Activated naive CD8-positive, alpha-beta T cell treated with anti-CD3 and anti-CD28 coated beads, Interleukin-2, amount 50 U/mL, for 24 hours (primary cell): ENCODE measurements around the gene ETNK1.
"Not testable (repeated sequence)": the region's sequence is repeated elsewhere in the genome, so short reads cannot be mapped to it uniquely, and the experiment has no call there.

Experiments used
- ATAC-seq: fragments of 150-1000 bp; cut with Tn5 transposase; one replicate; pipeline ENCODE4 v1.10.0; 2021
- DNase-seq: peaks from one replicate; pipeline ENCODE4 v3.0.0; 2021
- H3K27ac Mint-ChIP-seq: one replicate; pipeline ENCODE4 v1.8.0; 2021; ENCODE audit warnings: mild to moderate bottlenecking, mixed read lengths
- H3K27me3 Mint-ChIP-seq: one replicate; pipeline ENCODE4 v1.8.0; 2021; ENCODE audit warnings: mixed read lengths
- H3K36me3 Mint-ChIP-seq: one replicate; pipeline ENCODE4 v1.8.0; 2021; ENCODE audit warnings: low read depth, mixed read lengths
- H3K4me1 Mint-ChIP-seq: one replicate; pipeline ENCODE4 v1.8.0; 2021; ENCODE audit warnings: mixed read lengths
- H3K4me3 Mint-ChIP-seq: one replicate; pipeline ENCODE4 v1.8.0; 2021; ENCODE audit warnings: mild to moderate bottlenecking, moderate library complexity, mixed read lengths
- H3K9me3 Mint-ChIP-seq: one replicate; pipeline ENCODE4 v1.8.0; 2021; ENCODE audit warnings: mixed read lengths

Gene ETNK1, protein sequence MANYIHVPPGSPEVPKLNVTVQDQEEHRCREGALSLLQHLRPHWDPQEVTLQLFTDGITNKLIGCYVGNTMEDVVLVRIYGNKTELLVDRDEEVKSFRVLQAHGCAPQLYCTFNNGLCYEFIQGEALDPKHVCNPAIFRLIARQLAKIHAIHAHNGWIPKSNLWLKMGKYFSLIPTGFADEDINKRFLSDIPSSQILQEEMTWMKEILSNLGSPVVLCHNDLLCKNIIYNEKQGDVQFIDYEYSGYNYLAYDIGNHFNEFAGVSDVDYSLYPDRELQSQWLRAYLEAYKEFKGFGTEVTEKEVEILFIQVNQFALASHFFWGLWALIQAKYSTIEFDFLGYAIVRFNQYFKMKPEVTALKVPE

DNA sequence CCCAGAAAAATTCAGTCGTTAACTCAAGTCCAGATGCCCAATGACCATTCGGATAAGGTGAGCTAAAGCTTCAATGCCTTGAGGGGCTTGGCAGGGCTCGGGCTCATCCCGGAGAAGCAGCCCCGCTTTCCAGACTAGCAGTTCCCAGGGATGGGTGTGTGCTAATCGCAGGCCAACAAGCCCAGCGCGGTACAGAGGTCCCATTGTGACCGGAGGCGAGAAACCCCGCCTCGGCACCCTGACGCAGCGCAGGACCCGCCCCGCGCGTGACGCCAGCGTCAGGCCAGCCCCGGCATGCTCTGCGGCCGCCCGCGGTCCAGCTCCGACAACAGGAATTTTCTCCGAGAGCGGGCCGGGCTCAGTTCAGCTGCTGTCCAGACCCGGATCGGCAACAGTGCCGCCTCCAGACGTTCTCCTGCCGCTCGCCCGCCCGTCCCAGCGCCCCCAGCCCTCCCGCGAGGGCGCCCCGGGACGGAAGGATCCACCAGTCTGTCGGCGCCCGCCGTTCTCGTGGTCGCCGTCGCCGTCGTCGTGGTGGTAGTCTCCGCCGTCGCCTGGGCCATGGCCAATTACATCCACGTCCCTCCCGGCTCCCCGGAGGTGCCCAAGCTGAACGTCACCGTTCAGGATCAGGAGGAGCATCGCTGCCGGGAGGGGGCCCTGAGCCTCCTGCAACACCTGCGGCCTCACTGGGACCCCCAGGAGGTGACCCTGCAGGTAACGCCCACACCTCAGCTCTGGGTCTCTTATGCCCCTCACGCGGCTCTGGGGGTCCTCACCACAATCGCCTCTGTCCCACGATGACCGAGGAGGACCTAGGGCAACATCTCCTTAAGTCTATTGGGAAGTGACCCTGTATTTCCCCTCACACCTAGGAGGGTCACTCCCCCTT is at the start of gene ETNK1:
TSS of gene ETNK1 (plus strand) at position 302 of the 892 bp plus-strand sequence. CDS start at position 562, 260 bp downstream.
- Mint-ChIP-seq H3K4me1 (peaks cover 42% of the 10 kb centered on the region), H3K27ac (peak within 1 kb of the TSS; percentile 92), H3K27me3 (peaks cover 12% of the 10 kb centered on the region), H3K9me3 (no peaks in the 10 kb centered on the region), H3K36me3 (peaks cover 7% of the 10 kb centered on the region), H3K4me3 (peak within 1 kb of the TSS; percentile 97)
- ATAC-seq (peak; percentile 99), DNase-seq (peak; percentile 92)

DNA sequence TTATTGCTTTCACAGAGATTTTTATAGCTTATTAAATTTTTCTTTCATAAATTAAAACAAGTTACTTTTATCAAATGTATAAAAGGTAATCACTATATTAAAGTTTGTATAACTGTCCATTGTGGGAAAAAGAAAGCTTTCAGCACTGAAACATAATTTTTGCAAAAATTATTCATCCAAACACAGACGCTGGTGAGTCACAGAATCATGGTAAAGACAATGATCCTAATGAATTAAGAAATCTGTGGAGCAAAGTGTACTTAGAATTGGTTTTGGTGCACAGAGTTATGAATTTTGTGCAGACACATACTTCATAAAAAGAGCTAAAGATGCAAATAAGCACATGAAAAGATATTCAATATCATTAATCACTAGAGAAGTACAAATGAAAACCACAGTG is 48.9 kb upstream of the ETNK1 start:
- no peaks in the 10 kb centered on the region for H3K27me3 Mint-ChIP-seq

DNA sequence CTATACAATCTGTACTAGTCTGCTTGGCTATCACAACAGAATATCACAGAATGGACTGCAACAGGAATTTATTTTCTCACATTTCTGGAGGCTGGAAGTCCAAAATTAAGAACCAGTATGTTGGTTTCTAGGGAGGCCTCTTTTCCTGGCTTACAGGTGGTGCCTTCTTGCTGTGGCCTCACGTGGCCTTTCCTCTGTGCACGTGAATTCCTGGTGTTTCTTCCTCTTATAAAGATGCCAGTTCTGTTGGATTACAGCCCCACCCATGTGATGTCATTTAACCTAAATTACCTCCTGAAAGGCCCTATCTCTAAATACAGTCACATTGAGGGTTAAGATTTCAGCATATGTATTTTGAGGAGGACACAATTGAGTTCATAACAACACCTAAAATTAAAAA is 48.5 kb upstream of the ETNK1 start:
- H3K4me3 Mint-ChIP-seq = no peak overlapping the region
- DNase-seq = no peak

More for the DNA sequence above, 48.9 kb upstream of the ETNK1 start:
- DNase-seq (no peak), ATAC-seq (no peak)
- no peak overlapping the region for H3K4me3 Mint-ChIP-seq
- H3K27ac Mint-ChIP-seq = no peak overlapping the region
- H3K36me3 Mint-ChIP-seq = no peaks in the 10 kb centered on the region
- H3K9me3 Mint-ChIP-seq = no peaks in the 10 kb centered on the region
- no peaks in the 10 kb centered on the region for H3K4me1 Mint-ChIP-seq

DNA sequence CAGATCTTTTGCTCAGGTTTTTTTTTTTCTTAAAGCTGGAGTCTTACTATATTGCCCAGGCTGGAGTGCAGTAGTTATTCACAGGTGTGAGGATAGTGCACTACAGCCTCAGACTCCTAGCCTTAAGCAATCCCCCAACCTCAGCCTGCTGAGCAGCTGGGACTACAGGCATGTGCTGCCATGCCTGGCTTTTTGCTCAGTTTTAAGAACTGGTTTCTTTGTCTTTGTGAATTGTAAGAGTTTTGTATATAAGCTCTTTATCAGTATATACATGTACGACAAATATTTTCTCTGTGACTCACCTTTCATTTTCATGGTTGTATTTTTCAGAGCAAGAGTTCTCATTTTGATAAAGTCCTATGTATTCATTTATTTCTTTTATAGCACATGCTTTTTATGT is 47.3 kb upstream of the ETNK1 start:
- Mint-ChIP-seq H3K4me3 (no peak overlapping the region), H3K27ac (no peak overlapping the region), H3K36me3 (no peaks in the 10 kb centered on the region), H3K4me1 (no peaks in the 10 kb centered on the region), H3K27me3 (no peaks in the 10 kb centered on the region), H3K9me3 (no peaks in the 10 kb centered on the region)
- DNase-seq = no peak
- no peak for ATAC-seq

More for the DNA sequence above, 48.5 kb upstream of the ETNK1 start:
- no peak for ATAC-seq
- Mint-ChIP-seq H3K4me1 (no peaks in the 10 kb centered on the region), H3K27ac (no peak overlapping the region), H3K27me3 (no peaks in the 10 kb centered on the region), H3K36me3 (no peaks in the 10 kb centered on the region), H3K9me3 (no peaks in the 10 kb centered on the region)

DNA sequence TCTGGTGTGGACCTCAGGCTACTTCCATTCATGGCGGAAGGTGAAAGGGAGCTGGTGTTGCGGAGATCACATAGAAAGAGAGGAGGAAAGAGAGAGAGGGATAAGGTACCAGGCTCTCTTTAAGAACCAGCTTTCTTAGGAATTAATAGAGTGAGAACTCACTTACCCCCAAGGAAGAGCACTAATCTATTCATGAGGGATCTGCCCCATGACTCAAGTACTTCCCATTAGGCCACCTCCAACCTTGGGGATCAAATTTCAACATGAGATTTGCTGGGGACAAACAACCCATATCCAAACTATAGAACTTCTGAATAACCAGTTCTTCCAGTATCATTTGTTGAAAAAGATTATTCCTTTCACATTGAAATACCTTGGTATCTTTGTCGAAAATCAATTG is 46.6 kb upstream of the ETNK1 start:
- Mint-ChIP-seq H3K27ac (no peak overlapping the region), H3K27me3 (no peaks in the 10 kb centered on the region), H3K4me1 (no peaks in the 10 kb centered on the region), H3K36me3 (no peaks in the 10 kb centered on the region), H3K4me3 (no peak overlapping the region), H3K9me3 (no peaks in the 10 kb centered on the region)
- ATAC-seq (no peak), DNase-seq (no peak)

DNA sequence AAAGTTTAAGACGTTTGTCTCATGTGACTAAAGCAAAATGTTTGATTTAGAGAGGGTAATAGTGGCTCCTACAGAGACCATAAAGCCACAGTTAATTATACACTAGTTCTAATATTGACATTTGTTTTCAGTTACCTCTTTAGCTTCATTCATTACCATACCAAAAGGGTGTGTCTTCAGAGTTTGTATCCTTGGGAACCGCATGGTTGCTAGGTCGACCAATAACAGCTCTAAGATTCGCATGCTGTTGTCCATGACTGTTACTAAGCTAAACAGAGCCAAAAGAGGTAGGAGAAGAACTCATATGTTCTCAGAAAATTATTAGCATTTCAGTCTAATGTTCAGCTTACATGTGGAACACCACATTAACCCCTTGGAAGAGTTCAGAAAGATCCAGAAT is 36.2 kb upstream of the ETNK1 start:
- no peak overlapping the region for H3K27ac Mint-ChIP-seq
- no peak for ATAC-seq
- H3K4me1 Mint-ChIP-seq = no peaks in the 10 kb centered on the region
- H3K9me3 Mint-ChIP-seq = no peaks in the 10 kb centered on the region
- peaks cover 3% of the 10 kb centered on the region for H3K27me3 Mint-ChIP-seq
- no peaks in the 10 kb centered on the region for H3K36me3 Mint-ChIP-seq
- H3K4me3 Mint-ChIP-seq = no peak overlapping the region
- no peak for DNase-seq

DNA sequence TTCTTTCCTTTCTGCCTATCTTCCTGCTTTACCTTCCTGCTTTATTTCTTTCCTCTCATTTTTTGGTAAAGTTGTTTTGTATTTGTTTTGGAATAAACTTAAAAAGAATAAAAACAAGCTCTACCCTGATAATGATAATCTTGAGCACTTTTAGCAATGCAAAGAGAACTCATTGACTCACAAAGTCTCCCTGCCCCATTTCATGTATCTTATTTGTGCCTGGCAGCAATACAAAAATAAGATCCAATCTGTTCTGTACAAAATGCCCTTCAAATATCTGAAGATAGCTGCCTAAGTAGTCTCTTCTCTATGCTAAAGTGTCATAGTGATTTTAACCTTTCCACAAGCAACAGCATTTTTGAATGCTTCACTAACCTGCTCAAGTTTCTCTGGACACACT is 31.1 kb upstream of the ETNK1 start:
- ATAC-seq (no peak), DNase-seq (no peak)
- Mint-ChIP-seq H3K4me1 (peaks cover 3% of the 10 kb centered on the region), H3K9me3 (no peaks in the 10 kb centered on the region), H3K27me3 (no peaks in the 10 kb centered on the region), H3K27ac (no peak overlapping the region), H3K4me3 (no peak overlapping the region), H3K36me3 (no peaks in the 10 kb centered on the region)

DNA sequence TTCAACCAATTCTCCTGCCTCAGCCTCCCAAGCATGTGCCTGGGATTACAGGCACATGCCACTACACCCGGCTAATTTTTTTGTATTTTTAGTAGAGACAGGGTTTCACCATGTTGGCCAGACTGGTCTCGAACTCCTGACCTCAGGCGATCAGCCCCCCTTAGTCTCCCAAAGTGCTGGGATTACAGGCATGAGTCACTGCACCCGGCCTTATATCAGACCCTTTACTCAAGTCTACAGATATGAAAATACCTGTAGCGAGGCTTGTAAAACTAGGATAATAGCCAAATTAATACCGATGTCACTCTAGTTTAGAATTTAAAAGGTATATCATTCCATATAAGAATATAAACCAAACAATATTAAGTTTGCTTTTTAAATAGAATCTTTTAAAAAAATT is 27.4 kb upstream of the ETNK1 start:
- not testable (repeated sequence) for H3K27ac Mint-ChIP-seq, ATAC-seq, H3K4me1 Mint-ChIP-seq, H3K27me3 Mint-ChIP-seq, H3K9me3 Mint-ChIP-seq, H3K4me3 Mint-ChIP-seq, H3K36me3 Mint-ChIP-seq, DNase-seq

DNA sequence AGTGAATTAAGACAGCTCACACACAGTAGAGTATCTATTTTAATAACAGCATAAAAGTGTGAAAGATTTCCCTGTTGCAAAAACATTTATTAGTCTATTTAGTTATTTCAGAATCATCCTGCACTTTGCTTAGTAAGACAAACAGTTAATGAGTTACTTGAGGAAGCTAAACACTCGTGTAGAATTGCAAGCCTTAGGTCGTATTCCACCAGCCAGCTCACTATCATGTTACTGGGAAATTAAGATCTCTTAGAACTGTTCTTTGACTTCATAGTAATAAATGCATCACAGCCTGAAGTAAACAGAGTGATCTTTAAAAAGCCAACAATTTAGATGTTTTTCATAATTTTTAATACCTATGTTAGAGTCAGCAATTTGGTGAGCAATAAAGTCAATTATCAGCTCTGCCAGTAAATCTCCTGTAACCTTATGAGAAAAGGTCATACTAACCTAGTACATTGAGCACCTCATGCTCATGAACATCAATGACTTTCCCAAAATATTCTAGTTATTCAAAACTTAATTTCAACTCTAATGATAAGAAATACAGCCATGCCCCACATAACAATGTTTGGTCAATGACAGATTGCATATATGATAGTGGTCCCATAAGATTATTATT is 26.7 kb upstream of the ETNK1 start:
- Mint-ChIP-seq H3K4me1 (peaks cover 3% of the 10 kb centered on the region), H3K9me3 (no peaks in the 10 kb centered on the region), H3K27me3 (no peaks in the 10 kb centered on the region), H3K4me3 (no peak overlapping the region), H3K27ac (no peak overlapping the region), H3K36me3 (no peaks in the 10 kb centered on the region)
- no peak for DNase-seq
- ATAC-seq = no peak

DNA sequence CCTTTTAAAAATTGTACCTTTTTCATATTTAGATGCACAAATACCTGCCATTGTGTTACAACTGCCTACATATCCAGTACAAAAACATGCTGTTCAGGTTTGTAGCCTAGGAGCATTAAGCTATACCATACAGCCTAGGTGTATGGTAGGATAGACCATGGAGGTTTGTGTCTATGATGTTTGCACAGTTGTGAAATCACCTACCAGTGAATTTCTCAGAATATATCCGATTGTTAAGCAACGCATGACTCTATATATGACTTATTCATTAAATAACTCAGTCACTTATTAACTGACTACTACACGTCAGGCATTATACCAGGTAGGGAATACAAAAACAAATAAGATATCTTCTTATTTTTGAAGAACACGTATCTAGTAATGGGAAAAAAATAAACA is 26.2 kb upstream of the ETNK1 start:
- Mint-ChIP-seq H3K4me1 (peaks cover 3% of the 10 kb centered on the region), H3K36me3 (no peaks in the 10 kb centered on the region), H3K4me3 (no peak overlapping the region), H3K27me3 (no peaks in the 10 kb centered on the region), H3K9me3 (no peaks in the 10 kb centered on the region), H3K27ac (no peak overlapping the region)
- ATAC-seq (no peak), DNase-seq (no peak)

DNA sequence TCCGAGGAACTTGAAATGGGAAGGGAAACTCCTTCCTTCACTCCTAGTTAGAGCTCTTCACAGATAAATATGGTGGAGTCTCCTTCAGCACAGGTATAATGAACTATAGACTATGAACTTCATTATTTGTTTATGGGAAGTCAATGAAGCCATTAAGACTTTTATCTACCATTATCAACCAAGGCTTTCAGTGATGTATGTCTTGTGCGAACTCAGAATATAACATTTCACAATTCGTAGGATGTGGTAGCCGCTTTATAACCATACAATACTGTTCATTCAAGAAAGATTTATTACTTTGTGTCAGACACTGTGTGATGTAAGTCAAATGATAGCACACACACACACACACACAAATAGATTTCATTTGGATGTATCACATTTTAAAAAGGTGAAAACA is 24.8 kb upstream of the ETNK1 start:
- Mint-ChIP-seq H3K36me3 (no peaks in the 10 kb centered on the region), H3K4me1 (peaks cover 3% of the 10 kb centered on the region), H3K4me3 (no peak overlapping the region), H3K9me3 (no peaks in the 10 kb centered on the region), H3K27me3 (no peaks in the 10 kb centered on the region), H3K27ac (no peak overlapping the region)
- DNase-seq = no peak
- ATAC-seq = no peak

DNA sequence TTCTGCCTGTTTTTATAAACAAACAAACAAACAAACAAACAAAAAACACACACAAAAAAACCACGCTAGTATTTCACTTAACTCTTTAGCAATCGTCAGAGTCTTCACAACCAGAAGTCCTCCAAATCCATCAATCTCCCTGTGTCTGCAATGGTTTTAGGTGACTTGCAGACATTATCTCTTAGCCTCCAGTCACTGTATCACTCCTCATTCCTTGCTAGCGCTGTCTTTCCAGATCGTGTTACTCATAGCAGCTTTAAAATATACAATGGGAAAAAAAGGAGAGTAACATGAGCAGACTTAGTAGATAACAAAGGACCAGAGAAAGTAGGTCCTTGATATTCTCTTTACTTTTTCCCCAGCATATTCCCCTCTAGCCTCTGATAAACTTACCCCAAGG is 15.5 kb upstream of the ETNK1 start:
- H3K36me3 Mint-ChIP-seq = no peaks in the 10 kb centered on the region
- ATAC-seq = no peak
- H3K27me3 Mint-ChIP-seq = peaks cover 2% of the 10 kb centered on the region
- no peak overlapping the region for H3K27ac Mint-ChIP-seq
- no peaks in the 10 kb centered on the region for H3K4me1 Mint-ChIP-seq
- H3K4me3 Mint-ChIP-seq = no peak overlapping the region
- DNase-seq = no peak
- H3K9me3 Mint-ChIP-seq = peaks cover 20% of the 10 kb centered on the region

DNA sequence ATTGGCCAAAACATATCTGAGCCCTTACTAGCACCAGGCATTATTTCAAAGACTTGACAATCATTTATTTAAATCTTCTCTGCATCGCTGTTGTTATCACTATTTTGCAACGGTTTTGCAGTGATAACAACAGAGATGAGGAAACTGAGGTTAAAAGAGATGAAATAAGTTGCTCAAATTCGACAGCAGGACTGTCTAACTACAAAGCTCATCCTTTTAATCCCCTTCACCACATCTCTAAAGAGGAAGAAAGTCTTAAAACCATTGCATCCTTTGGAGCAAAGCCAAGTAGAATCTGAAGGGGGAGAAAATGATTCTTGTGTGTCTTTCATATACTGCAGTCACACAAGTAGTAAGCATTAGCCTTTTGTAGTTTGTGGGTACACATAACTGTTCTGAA is 14.8 kb upstream of the ETNK1 start:
- no peak overlapping the region for H3K4me3 Mint-ChIP-seq
- no peak for DNase-seq
- no peaks in the 10 kb centered on the region for H3K36me3 Mint-ChIP-seq
- no peaks in the 10 kb centered on the region for H3K4me1 Mint-ChIP-seq
- H3K9me3 Mint-ChIP-seq = peaks cover 25% of the 10 kb centered on the region
- no peak for ATAC-seq
- no peak overlapping the region for H3K27ac Mint-ChIP-seq
- H3K27me3 Mint-ChIP-seq = peaks cover 2% of the 10 kb centered on the region

DNA sequence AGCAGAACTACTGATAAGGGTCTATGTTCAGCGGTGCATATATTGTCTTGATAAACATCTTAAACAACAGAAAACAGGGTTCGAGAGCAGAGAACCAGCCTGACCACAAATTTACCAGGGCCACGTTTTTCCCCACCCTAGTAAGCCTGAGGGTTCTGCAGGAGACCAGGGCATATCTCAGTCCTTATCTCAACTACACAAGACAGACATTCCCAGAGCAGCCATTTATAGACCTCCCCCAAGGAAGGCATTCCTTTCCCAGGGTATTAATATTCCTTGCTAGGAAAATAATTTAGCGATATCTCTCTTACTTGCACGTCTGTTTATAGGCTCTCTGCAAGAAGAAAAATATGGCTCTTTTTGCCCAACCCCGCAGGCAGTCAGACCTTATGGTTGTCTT is 12.1 kb upstream of the ETNK1 start:
- ATAC-seq, H3K36me3 Mint-ChIP-seq, H3K27me3 Mint-ChIP-seq, DNase-seq, H3K4me1 Mint-ChIP-seq, H3K27ac Mint-ChIP-seq, H3K4me3 Mint-ChIP-seq: not testable (repeated sequence)
- peaks cover 28% of the 10 kb centered on the region for H3K9me3 Mint-ChIP-seq
